SK-N-SH treated with all-trans-retinoic acid at 6 μM for 48 hours (cell line): ENCODE data around the gene ZNF697.

Experiments
- ATAC-seq: fragments of 200-7000 bp; cut with Tn5 transposase; 3 replicates; pipeline ENCODE4 v1.9.1; 2020; ENCODE audit warnings: mild to moderate bottlenecking, moderate library complexity
- ARNTL ChIP-seq: fragments of 450-650 bp; formaldehyde crosslinking; IDR thresholded peaks from 2 replicates; pipeline ENCODE4 v1.5.0; 2020; ENCODE audit warnings: low read depth, mild to moderate bottlenecking, moderate library complexity, borderline replicate concordance
- BACH2 ChIP-seq: fragments of 250-450 bp; sonication (Bioruptor Pico); IDR thresholded peaks from 2 replicates; pipeline ENCODE4 v1.9.0; 2021; ENCODE audit warnings: mild to moderate bottlenecking, borderline replicate concordance
- CREB5 ChIP-seq: fragments of 250-450 bp; sonication (Bioruptor Pico); IDR thresholded peaks from 2 replicates; pipeline ENCODE4 v1.5.1; 2020; ENCODE audit warnings: low read depth, mild to moderate bottlenecking, moderate library complexity
- CSDC2 ChIP-seq: fragments of 250-450 bp; sonication (Bioruptor Pico); IDR thresholded peaks from 2 replicates; pipeline ENCODE4 v1.5.0; 2020; ENCODE audit warnings: mild to moderate bottlenecking, moderate library complexity
- CSRNP3 ChIP-seq: fragments of 250-450 bp; sonication (Bioruptor Pico); IDR thresholded peaks from 2 replicates; pipeline ENCODE4 v1.5.1; 2021; ENCODE audit warnings: mild to moderate bottlenecking, moderate library complexity
- GLIS3 ChIP-seq: fragments of 250-450 bp; sonication (Bioruptor Pico); IDR thresholded peaks from 2 replicates; pipeline ENCODE4 v1.5.0; 2020; ENCODE audit warnings: mild to moderate bottlenecking, moderate library complexity
- ISL1 ChIP-seq: fragments of 250-450 bp; sonication (Bioruptor Pico); IDR thresholded peaks from 2 replicates; pipeline ENCODE4 v2.1.2; 2022; ENCODE audit warnings: mild to moderate bottlenecking, moderate library complexity
- OSR1 ChIP-seq: fragments of 250-450 bp; sonication (Bioruptor Pico); IDR thresholded peaks from 2 replicates; pipeline ENCODE4 v1.8.0; 2022; ENCODE audit warnings: moderate library complexity, mild to moderate bottlenecking, inconsistent platforms
- PATZ1 ChIP-seq: fragments of 250-450 bp; sonication (Bioruptor Pico); IDR thresholded peaks from 2 replicates; pipeline ENCODE4 v1.8.0; 2020; ENCODE audit warnings: mild to moderate bottlenecking, moderate library complexity, borderline replicate concordance
- POU6F1 ChIP-seq: fragments of 250-450 bp; sonication (Bioruptor Pico); IDR thresholded peaks from 2 replicates; pipeline ENCODE4 v1.8.0; 2021; ENCODE audit warnings: low read depth, mild to moderate bottlenecking, moderate library complexity, borderline replicate concordance
- PPARA ChIP-seq: fragments of 250-450 bp; sonication (Bioruptor Pico); IDR thresholded peaks from 2 replicates; pipeline ENCODE4 v1.5.0; 2020; ENCODE audit warnings: mild to moderate bottlenecking, borderline replicate concordance
- TCF4 ChIP-seq: fragments of 250-450 bp; sonication (Bioruptor Pico); IDR thresholded peaks from 2 replicates; pipeline ENCODE4 v1.8.0; 2021; ENCODE audit warnings: mild to moderate bottlenecking, moderate library complexity, borderline replicate concordance
- TOX ChIP-seq: fragments of 250-450 bp; sonication (Bioruptor Pico); IDR thresholded peaks from 2 replicates; pipeline ENCODE4 v1.8.0; 2021; ENCODE audit warnings: mild to moderate bottlenecking, moderate library complexity, borderline replicate concordance
- TSHZ2 ChIP-seq: fragments of 250-450 bp; sonication (Bioruptor Pico); IDR thresholded peaks from 2 replicates; pipeline ENCODE4 v1.5.0; 2020; ENCODE audit warnings: mild to moderate bottlenecking, moderate library complexity
- ZFP30 ChIP-seq: fragments of 450-650 bp; formaldehyde crosslinking; IDR thresholded peaks from 2 replicates; pipeline ENCODE4 v1.5.0; 2022; ENCODE audit warnings: mild to moderate bottlenecking, moderate library complexity
- ZNF70 ChIP-seq: fragments of 450-650 bp; formaldehyde crosslinking; IDR thresholded peaks from 2 replicates; pipeline ENCODE4 v1.5.0; 2020; ENCODE audit warnings: mild to moderate bottlenecking, moderate library complexity
- ZNF8 ChIP-seq: fragments of 450-650 bp; formaldehyde crosslinking; IDR thresholded peaks from 2 replicates; pipeline ENCODE4 v1.5.0; 2020; ENCODE audit warnings: mild to moderate bottlenecking, moderate library complexity

The ZNF697 gene

GRCh38 chr1:119634016-119634415 is 14.1 kb downstream of the ZNF697 start (continued):
- TF ChIP-seq POU6F1 (CRISPR knock-in tag) (no peak), PPARA (CRISPR knock-in tag) (no peak), ZNF70 (CRISPR knock-in tag) (no peak), CSRNP3 (CRISPR knock-in tag) (no peak), TSHZ2 (CRISPR knock-in tag) (no peak), ISL1 (no peak), ZFP30 (CRISPR knock-in tag) (no peak)

- TF ChIP-seq TCF4 (CRISPR knock-in tag) (no peak), BACH2 (CRISPR knock-in tag) (no peak), ARNTL (CRISPR knock-in tag) (no peak), TOX (CRISPR knock-in tag) (no peak), CSDC2 (CRISPR knock-in tag) (no peak), PATZ1 (CRISPR knock-in tag) (no peak), CSRNP3 (CRISPR knock-in tag) (no peak), PPARA (CRISPR knock-in tag) (no peak), CREB5 (CRISPR knock-in tag) (no peak), TSHZ2 (CRISPR knock-in tag) (no peak), GLIS3 (CRISPR knock-in tag) (no peak), OSR1 (CRISPR knock-in tag) (no peak), ZNF8 (CRISPR knock-in tag) (no peak)
- ATAC-seq: no peak
Measured at GRCh38 chr1:119633575-119633974, 14.5 kb downstream of the ZNF697 start.
